IMR-90 (cell line): ENCODE results near the gene KIRREL1. TPM values are rescaled to one million over a fixed set of nuclear protein-coding genes. Genes with fewer than 3 reads are reported as not detected.

Source experiments
- ATAC-seq: fragments of 200-7000 bp; cut with Tn5 transposase; 2 replicates; pipeline ENCODE4 v1.9.1; 2020; ENCODE audit warnings: low read depth, mild to moderate bottlenecking, moderate library complexity
- BruUV-seq: library from RNA; stranded (reverse); fragments of 400-500 nt; replicated peaks from 2 replicates; lab custom pipeline; 2021; lab: Mats Ljungman, UMichigan
- CTCF ChIA-PET: fragments of 300-600 bp; formaldehyde crosslinking; extraction: SDS; loops from one replicate; lab custom pipeline; 2021; ENCODE audit warnings: antibody characterized with exemption; lab: Yijun Ruan, JAX
- POLR2A ChIA-PET: fragments of 300-600 bp; sonication (Branson Sonifier 250); formaldehyde crosslinking; loops from one replicate; lab custom pipeline; 2022; ENCODE audit warnings: antibody characterized with exemption; ENCODE audit not compliant: unreplicated experiment; lab: Charles Lee
- DNase-seq: peaks from one replicate; pipeline ENCODE4 v3.0.0; 2013
- H2AFZ ChIP-seq: replicated peaks from 2 replicates; pipeline ENCODE3; 2013; ENCODE audit warnings: low read length, mild to moderate bottlenecking; ENCODE audit not compliant: poor library complexity
- H2AK5ac ChIP-seq: 2 replicates; pipeline ENCODE4 v1.6.1; 2013; ENCODE audit warnings: low read depth, low read length, inconsistent platforms
- H2AK9ac ChIP-seq: replicated peaks from 2 replicates; pipeline ENCODE3; 2013; ENCODE audit warnings: mild to moderate bottlenecking, low read depth, low read length, moderate library complexity; ENCODE audit not compliant: poor library complexity
- H2BK120ac ChIP-seq: 2 replicates; pipeline ENCODE4 v1.6.1; 2013; ENCODE audit warnings: low read depth, low read length, inconsistent platforms
- H2BK15ac ChIP-seq: 3 replicates; pipeline ENCODE4 v1.6.1; 2013; ENCODE audit warnings: low read depth, low read length, inconsistent platforms
- H2BK20ac ChIP-seq: 2 replicates; pipeline ENCODE4 v1.6.1; 2013; ENCODE audit warnings: low read depth, mild to moderate bottlenecking, inconsistent platforms, low read length, moderate library complexity
- H2BK5ac ChIP-seq: 2 replicates; pipeline ENCODE4 v1.6.1; 2013; ENCODE audit warnings: mild to moderate bottlenecking, low read depth, low read length, inconsistent platforms; ENCODE audit not compliant: poor library complexity, severe bottlenecking
- H3K14ac ChIP-seq: replicated peaks from 2 replicates; pipeline ENCODE4 v1.6.1; 2013; ENCODE audit warnings: low read depth, low read length, inconsistent platforms
- H3K18ac ChIP-seq: 2 replicates; pipeline ENCODE4 v1.6.1; 2013; ENCODE audit warnings: low read depth, low read length, control low read depth
- H3K23ac ChIP-seq: 2 replicates; pipeline ENCODE4 v1.6.1; 2013; ENCODE audit warnings: low read depth, low read length, inconsistent platforms
- H3K27ac ChIP-seq: 2 replicates; pipeline ENCODE4 v1.5.1; 2013; ENCODE audit warnings: mild to moderate bottlenecking, control low read depth, low read length; ENCODE audit not compliant: insufficient read depth
- H3K27me3 ChIP-seq: 2 replicates; pipeline ENCODE4 v1.6.1; 2013; ENCODE audit warnings: low read length; ENCODE audit not compliant: control insufficient read depth, insufficient read depth
- H3K36me3 ChIP-seq: 2 replicates; pipeline ENCODE4 v1.6.1; 2013; ENCODE audit warnings: low read length, mixed read lengths; ENCODE audit not compliant: control insufficient read depth, insufficient read depth
- H3K4ac ChIP-seq: 2 replicates; pipeline ENCODE4 v1.6.1; 2013; ENCODE audit warnings: low read depth, low read length, inconsistent platforms
- H3K4me1 ChIP-seq: 2 replicates; pipeline ENCODE4 v1.6.1; 2013; ENCODE audit warnings: low read length, mixed read lengths; ENCODE audit not compliant: control insufficient read depth, insufficient read depth
- H3K4me2 ChIP-seq: 2 replicates; pipeline ENCODE4 v1.6.1; 2013; ENCODE audit warnings: low read depth, mild to moderate bottlenecking, control low read depth, low read length, moderate library complexity
- H3K4me3 ChIP-seq: 2 replicates; pipeline ENCODE4 v1.5.1; 2013; ENCODE audit warnings: low read depth, mild to moderate bottlenecking, control low read depth, low read length, moderate library complexity; ENCODE audit not compliant: insufficient read depth
- H3K56ac ChIP-seq: 2 replicates; pipeline ENCODE4 v1.6.1; 2013; ENCODE audit warnings: low read length, inconsistent platforms; ENCODE audit not compliant: insufficient read depth; ENCODE audit errors: extremely low read depth
- H3K79me1 ChIP-seq, 2 experiments: 2 replicates each; pipeline ENCODE4 v1.6.1; 2013; ENCODE audit warnings: low read length in 2 of 2, inconsistent platforms in 1 of 2, low read depth in 1 of 2
- H3K9ac ChIP-seq: 2 replicates; pipeline ENCODE4 v1.6.1; 2013; ENCODE audit warnings: low read depth, low read length, control low read depth
- H3K9me1 ChIP-seq: 2 replicates; pipeline ENCODE4 v1.6.1; 2013; ENCODE audit warnings: low read length, inconsistent platforms; ENCODE audit not compliant: insufficient read depth
- H3K9me3 ChIP-seq: 2 replicates; pipeline ENCODE4 v1.6.1; 2013; ENCODE audit warnings: low read length; ENCODE audit not compliant: control insufficient read depth, insufficient read depth
- H4K20me1 ChIP-seq: 2 replicates; pipeline ENCODE4 v1.6.1; 2013; ENCODE audit warnings: low read length, inconsistent platforms; ENCODE audit not compliant: insufficient read depth
- H4K5ac ChIP-seq: 2 replicates; pipeline ENCODE4 v1.6.1; 2013; ENCODE audit warnings: mild to moderate bottlenecking, low read depth, low read length, control low read depth
- H4K8ac ChIP-seq, 2 experiments: 2 replicates each; pipeline ENCODE4 v1.6.1; 2013; ENCODE audit warnings: low read depth in 2 of 2, low read length in 2 of 2, control low read depth in 1 of 2, inconsistent platforms in 1 of 2
- H4K91ac ChIP-seq: 2 replicates; pipeline ENCODE4 v1.6.1; 2013; ENCODE audit warnings: low read depth, low read length, inconsistent platforms; ENCODE audit not compliant: insufficient read depth
- BHLHE40 ChIP-seq: fragments of 150-350 bp; IDR thresholded peaks from 2 replicates; pipeline ENCODE4 v1.6.1; 2016; ENCODE audit warnings: mild to moderate bottlenecking, low read depth, low read length
- CEBPB ChIP-seq: IDR thresholded peaks from 2 replicates; pipeline ENCODE4 v1.6.1; 2012; ENCODE audit warnings: low read depth, low read length, improper control_type of control experiment
- FOS ChIP-seq: fragments of 150-350 bp; IDR thresholded peaks from 2 replicates; pipeline ENCODE4 v1.6.1; 2016; ENCODE audit warnings: low read depth, low read length
- MAFK ChIP-seq: IDR thresholded peaks from 2 replicates; pipeline ENCODE4 v1.6.1; 2012; ENCODE audit warnings: low read depth, low read length, improper control_type of control experiment
- MAZ ChIP-seq: IDR thresholded peaks from 2 replicates; pipeline ENCODE4 v1.6.1; 2012; ENCODE audit warnings: low read depth, mild to moderate bottlenecking, low read length, improper control_type of control experiment, moderate library complexity, borderline replicate concordance
- MXI1 ChIP-seq: IDR thresholded peaks from 2 replicates; pipeline ENCODE4 v1.6.1; 2012; ENCODE audit warnings: low read depth, mild to moderate bottlenecking, low read length, moderate library complexity, borderline replicate concordance
- NFE2L2 ChIP-seq: fragments of 150-350 bp; IDR thresholded peaks from 2 replicates; pipeline ENCODE4 v1.6.1; 2016; ENCODE audit warnings: low read depth, mild to moderate bottlenecking, low read length
- POLR2A ChIP-seq: IDR thresholded peaks from 2 replicates; pipeline ENCODE4 v1.6.1; 2012; ENCODE audit warnings: mild to moderate bottlenecking, low read depth, low read length
- RAD21 ChIP-seq: IDR thresholded peaks from 2 replicates; pipeline ENCODE4 v1.6.1; 2012; ENCODE audit warnings: low read length, improper control_type of control experiment
- RFX5 ChIP-seq: IDR thresholded peaks from 2 replicates; pipeline ENCODE4 v1.8.0; 2012; ENCODE audit warnings: low read depth, mild to moderate bottlenecking, low read length, moderate library complexity
- SMC3 ChIP-seq: fragments of 150-350 bp; IDR thresholded peaks from 2 replicates; pipeline ENCODE4 v1.6.1; 2016; ENCODE audit warnings: low read depth, mild to moderate bottlenecking, antibody characterized with exemption, low read length, moderate library complexity
- WGBS, 2 experiments: methylation state at CpG; one replicate each; pipeline versions ENCODE4 v1.1.5 to v1.1.7; 2013; ENCODE audit warnings: missing lambda C conversion rate in 2 of 2; ENCODE audit not compliant: insufficient read length in 1 of 2; ENCODE audit errors: extremely low coverage in 2 of 2; 5-methylcytosine and 5-hydroxymethylcytosine counted together
- dilution Hi-C: fragments of 300-500 bp; cut with HindIII; formaldehyde crosslinking; loops from one replicate; pipeline ENCODE4 v1.14.3; 2018; ENCODE audit warnings: low sequenced_read_pairs; ENCODE audit not compliant: unreplicated experiment
- in situ Hi-C: fragments of 300-500 bp; cut with MboI; formaldehyde crosslinking; loops from 3 replicates; pipeline ENCODE4 v1.14.3; 2019; ENCODE audit warnings: low sequenced_read_pairs, inconsistent platforms, mixed read lengths
- intact Hi-C: fragments of 100-400 bp; cut with micrococcal nuclease; formaldehyde crosslinking; loops from 2 replicates; pipeline ENCODE4 v1.10.0; 2022
- polyA plus RNA-seq, 3 experiments: library from polyadenylated mRNA; depleted of rRNA; stranded (reverse); fragments of >200 nt; gene quantifications; 2 replicates each; pipeline ENCODE4 v1.2.3, GENCODE V29; 2012; ENCODE audit warnings: low replicate concordance in 1 of 3
- total RNA-seq: library from RNA; depleted of rRNA; stranded (reverse); fragments of >200 nt; gene quantifications from 2 replicates; pipeline ENCODE4 v1.2.3, GENCODE V29; 2012
- TF ChIP-seq, protein P1 (sequence below): fragments of 150-350 bp; IDR thresholded peaks from 2 replicates; pipeline ENCODE4 v1.6.1; 2017; ENCODE audit warnings: mild to moderate bottlenecking, antibody characterized with exemption, low read length, low read depth
- TF ChIP-seq, protein P2 (sequence below): fragments of 150-350 bp; IDR thresholded peaks from 2 replicates; pipeline ENCODE4 v1.6.1; 2016; ENCODE audit warnings: low read depth, mild to moderate bottlenecking, low read length, moderate library complexity, borderline replicate concordance
- TF ChIP-seq, protein P3 (sequence below): conservative IDR thresholded peaks from 2 replicates; pipeline ENCODE4 v1.5.1; 2012; ENCODE audit warnings: mild to moderate bottlenecking, low read depth, low read length, improper control_type of control experiment

Gene KIRREL1
- total and polyA plus RNA-seq, 2 of the 4 experiments (the other 2 are of a cell fraction) = 58.1 to 64.7 TPM

DNA sequence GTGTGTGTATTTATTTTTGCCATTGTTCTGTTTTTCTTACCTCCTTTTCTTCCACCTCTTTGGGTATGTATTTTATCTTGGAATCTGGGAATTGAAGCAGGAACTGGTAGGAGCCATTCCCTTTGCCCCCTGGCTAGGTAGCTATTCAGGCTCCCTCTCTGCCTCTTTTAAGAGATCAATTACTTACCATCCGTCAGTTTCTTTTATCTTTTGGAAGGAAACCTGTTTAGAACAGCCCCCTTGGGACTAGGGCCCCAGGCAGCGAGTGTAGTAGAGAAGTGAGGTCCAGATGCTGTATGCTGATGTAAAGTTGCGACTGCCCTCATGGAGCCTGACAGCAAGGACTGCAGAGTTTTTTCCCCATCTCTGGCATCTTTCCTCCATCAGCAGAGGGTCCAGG lies 41.6 kb downstream of the KIRREL1 start:
- in situ Hi-C loops (no loop called here), dilution Hi-C loops (no loop called here), intact Hi-C loops (no loop called here)
- ATAC-seq (no peak), DNase-seq (no peak)
- Histone ChIP-seq H4K8ac (no peak overlapping the region), H3K79me1 (peaks cover 29 to 87% of the 10 kb centered on the region in 2 experiments), H2AK5ac (no peak overlapping the region), H2AFZ (no peak overlapping the region), H2BK15ac (no peak overlapping the region), H3K36me3 (peaks cover 14% of the 10 kb centered on the region), H4K20me1 (peaks cover 47% of the 10 kb centered on the region), H3K56ac (no peak overlapping the region), H3K9ac (no peak overlapping the region), H3K27ac (no peak overlapping the region), H3K18ac (no peak overlapping the region), H3K9me3 (no peaks in the 10 kb centered on the region), H2BK20ac (no peak overlapping the region), H4K5ac (no peak overlapping the region), H3K23ac (no peak overlapping the region), H3K4me3 (no peak overlapping the region), H3K9me1 (peaks cover 33% of the 10 kb centered on the region), H2BK120ac (no peak overlapping the region), H3K27me3 (no peaks in the 10 kb centered on the region), H4K91ac (no peak overlapping the region), H3K4ac (no peak overlapping the region; the same call in 1 of the 2 replicates), H3K14ac (no peak overlapping the region), H2BK5ac (no peak overlapping the region), H2AK9ac (no peak overlapping the region), H3K4me2 (no peak overlapping the region), H3K4me1 (peaks cover 22% of the 10 kb centered on the region)
- TF ChIP-seq, protein P1, sequence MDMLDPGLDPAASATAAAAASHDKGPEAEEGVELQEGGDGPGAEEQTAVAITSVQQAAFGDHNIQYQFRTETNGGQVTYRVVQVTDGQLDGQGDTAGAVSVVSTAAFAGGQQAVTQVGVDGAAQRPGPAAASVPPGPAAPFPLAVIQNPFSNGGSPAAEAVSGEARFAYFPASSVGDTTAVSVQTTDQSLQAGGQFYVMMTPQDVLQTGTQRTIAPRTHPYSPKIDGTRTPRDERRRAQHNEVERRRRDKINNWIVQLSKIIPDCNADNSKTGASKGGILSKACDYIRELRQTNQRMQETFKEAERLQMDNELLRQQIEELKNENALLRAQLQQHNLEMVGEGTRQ = no peak
- no peak for TF ChIP-seq MAFK
- TF ChIP-seq CEBPB = no peak
- no peak for TF ChIP-seq RFX5
- TF ChIP-seq RAD21 = no peak
- TF ChIP-seq POLR2A = no peak
- no peak for TF ChIP-seq MXI1
- no peak for TF ChIP-seq MAZ
- TF ChIP-seq FOS = no peak
- TF ChIP-seq, protein P2, sequence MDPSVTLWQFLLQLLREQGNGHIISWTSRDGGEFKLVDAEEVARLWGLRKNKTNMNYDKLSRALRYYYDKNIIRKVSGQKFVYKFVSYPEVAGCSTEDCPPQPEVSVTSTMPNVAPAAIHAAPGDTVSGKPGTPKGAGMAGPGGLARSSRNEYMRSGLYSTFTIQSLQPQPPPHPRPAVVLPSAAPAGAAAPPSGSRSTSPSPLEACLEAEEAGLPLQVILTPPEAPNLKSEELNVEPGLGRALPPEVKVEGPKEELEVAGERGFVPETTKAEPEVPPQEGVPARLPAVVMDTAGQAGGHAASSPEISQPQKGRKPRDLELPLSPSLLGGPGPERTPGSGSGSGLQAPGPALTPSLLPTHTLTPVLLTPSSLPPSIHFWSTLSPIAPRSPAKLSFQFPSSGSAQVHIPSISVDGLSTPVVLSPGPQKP = no peak
- TF ChIP-seq NFE2L2 = no peak
- no peak for TF ChIP-seq SMC3
- TF ChIP-seq BHLHE40 = no peak
- TF ChIP-seq, protein P3, sequence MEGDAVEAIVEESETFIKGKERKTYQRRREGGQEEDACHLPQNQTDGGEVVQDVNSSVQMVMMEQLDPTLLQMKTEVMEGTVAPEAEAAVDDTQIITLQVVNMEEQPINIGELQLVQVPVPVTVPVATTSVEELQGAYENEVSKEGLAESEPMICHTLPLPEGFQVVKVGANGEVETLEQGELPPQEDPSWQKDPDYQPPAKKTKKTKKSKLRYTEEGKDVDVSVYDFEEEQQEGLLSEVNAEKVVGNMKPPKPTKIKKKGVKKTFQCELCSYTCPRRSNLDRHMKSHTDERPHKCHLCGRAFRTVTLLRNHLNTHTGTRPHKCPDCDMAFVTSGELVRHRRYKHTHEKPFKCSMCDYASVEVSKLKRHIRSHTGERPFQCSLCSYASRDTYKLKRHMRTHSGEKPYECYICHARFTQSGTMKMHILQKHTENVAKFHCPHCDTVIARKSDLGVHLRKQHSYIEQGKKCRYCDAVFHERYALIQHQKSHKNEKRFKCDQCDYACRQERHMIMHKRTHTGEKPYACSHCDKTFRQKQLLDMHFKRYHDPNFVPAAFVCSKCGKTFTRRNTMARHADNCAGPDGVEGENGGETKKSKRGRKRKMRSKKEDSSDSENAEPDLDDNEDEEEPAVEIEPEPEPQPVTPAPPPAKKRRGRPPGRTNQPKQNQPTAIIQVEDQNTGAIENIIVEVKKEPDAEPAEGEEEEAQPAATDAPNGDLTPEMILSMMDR = no peak
- POLR2A ChIA-PET = no interaction called here
- WGBS, 2 experiments = no CpG with 5 or more reads among the region's 3 CpGs
- CTCF ChIA-PET = interaction anchor here (0.6 to 1.7 kb wide), 3 partner anchors 17 to 40 kb away, joined by 3 to 4 read pairs (median 3); no protein-coding TSS in a partner anchor
- TSS peak; percentile 1 for BruUV-seq
